Type B pancreatic cell (in vitro differentiated cells): Measurements from ENCODE around the gene AK1. TPM values are rescaled to one million over a fixed set of nuclear protein-coding genes. Genes with fewer than 3 reads are reported as not detected.
"Not testable (repeated sequence)": the region's sequence is repeated elsewhere in the genome, so short reads cannot be mapped to it uniquely, and the experiment has no call there.

Experiments used
- DNase-seq: peaks from one replicate; pipeline ENCODE4 v3.0.0; 2021; ENCODE audit warnings: mixed read lengths; ENCODE audit not compliant: unreplicated experiment; ENCODE audit errors: extremely low spot score
- H3K27ac Mint-ChIP-seq: 2 replicates; pipeline ENCODE4 v1.8.0; 2021; ENCODE audit warnings: mild to moderate bottlenecking, mixed read lengths
- H3K27me3 Mint-ChIP-seq: 2 replicates; pipeline ENCODE4 v1.8.0; 2021; ENCODE audit warnings: mixed read lengths
- H3K36me3 Mint-ChIP-seq: 2 replicates; pipeline ENCODE4 v1.8.0; 2021; ENCODE audit warnings: mixed read lengths
- H3K4me1 Mint-ChIP-seq: one replicate; pipeline ENCODE4 v1.8.0; 2021; ENCODE audit warnings: mixed read lengths; ENCODE audit not compliant: unreplicated experiment
- H3K4me3 Mint-ChIP-seq: 2 replicates; pipeline ENCODE4 v1.8.0; 2021; ENCODE audit warnings: mild to moderate bottlenecking, mixed read lengths
- H3K9me3 Mint-ChIP-seq: 2 replicates; pipeline ENCODE4 v1.8.0; 2021; ENCODE audit warnings: mixed read lengths
- total RNA-seq: library from RNA; stranded (reverse); gene quantifications from 2 replicates; pipeline ENCODE4 v1.2.1, GENCODE V29; 2021; ENCODE audit warnings: low replicate concordance
- TF ChIP-seq, protein P1 (sequence below): fragments of 200-600 bp; sonication (generic); conservative IDR thresholded peaks from 2 replicates; pipeline ENCODE4 v1.5.0; 2021; ENCODE audit warnings: antibody characterized with exemption, mild to moderate bottlenecking

Gene AK1
- total RNA-seq, 1 donor from 2014 or later = 59.8 TPM

DNA sequence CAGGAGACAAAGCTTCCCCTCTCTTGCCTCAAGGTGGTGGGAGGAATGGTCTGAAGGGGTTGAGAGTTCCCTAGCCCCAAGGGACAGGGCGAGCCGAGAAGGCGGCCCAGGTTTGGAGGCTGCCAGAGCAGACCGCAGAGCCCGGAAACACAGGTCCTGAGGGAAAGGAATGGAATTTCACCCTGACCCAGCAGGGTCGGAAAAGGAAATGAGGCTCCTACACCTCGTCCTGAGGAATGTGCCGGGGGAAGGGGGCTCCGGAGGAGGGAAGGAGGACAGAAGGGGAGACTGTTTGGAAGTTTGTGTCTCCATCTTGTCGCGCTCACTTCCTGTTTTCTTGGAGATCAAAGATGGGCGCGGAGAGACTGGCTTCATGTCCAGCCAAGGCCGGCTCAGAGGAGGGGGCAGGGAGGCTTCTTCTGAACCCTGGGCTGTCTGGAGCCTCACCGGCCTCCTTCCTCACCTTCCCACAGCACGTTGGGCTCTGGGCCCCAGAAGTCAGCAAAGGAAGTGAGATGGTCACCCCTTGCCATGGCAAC, 32.6 kb downstream of the AK1 start:
- H3K9me3 Mint-ChIP-seq = peaks cover 12% of the 10 kb centered on the region
- DNase-seq = no peak
- TF ChIP-seq, protein P1, sequence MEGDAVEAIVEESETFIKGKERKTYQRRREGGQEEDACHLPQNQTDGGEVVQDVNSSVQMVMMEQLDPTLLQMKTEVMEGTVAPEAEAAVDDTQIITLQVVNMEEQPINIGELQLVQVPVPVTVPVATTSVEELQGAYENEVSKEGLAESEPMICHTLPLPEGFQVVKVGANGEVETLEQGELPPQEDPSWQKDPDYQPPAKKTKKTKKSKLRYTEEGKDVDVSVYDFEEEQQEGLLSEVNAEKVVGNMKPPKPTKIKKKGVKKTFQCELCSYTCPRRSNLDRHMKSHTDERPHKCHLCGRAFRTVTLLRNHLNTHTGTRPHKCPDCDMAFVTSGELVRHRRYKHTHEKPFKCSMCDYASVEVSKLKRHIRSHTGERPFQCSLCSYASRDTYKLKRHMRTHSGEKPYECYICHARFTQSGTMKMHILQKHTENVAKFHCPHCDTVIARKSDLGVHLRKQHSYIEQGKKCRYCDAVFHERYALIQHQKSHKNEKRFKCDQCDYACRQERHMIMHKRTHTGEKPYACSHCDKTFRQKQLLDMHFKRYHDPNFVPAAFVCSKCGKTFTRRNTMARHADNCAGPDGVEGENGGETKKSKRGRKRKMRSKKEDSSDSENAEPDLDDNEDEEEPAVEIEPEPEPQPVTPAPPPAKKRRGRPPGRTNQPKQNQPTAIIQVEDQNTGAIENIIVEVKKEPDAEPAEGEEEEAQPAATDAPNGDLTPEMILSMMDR = no peak
- H3K4me1 Mint-ChIP-seq = peaks cover 6% of the 10 kb centered on the region
- H3K27me3 Mint-ChIP-seq = no peaks in the 10 kb centered on the region
- no peak overlapping the region for H3K4me3 Mint-ChIP-seq
- H3K27ac Mint-ChIP-seq = no peak overlapping the region
- no peaks in the 10 kb centered on the region for H3K36me3 Mint-ChIP-seq

- Mint-ChIP-seq H3K4me3 (no peak overlapping the region), H3K27ac (no peak overlapping the region), H3K27me3 (no peaks in the 10 kb centered on the region), H3K4me1 (peaks cover 14% of the 10 kb centered on the region), H3K9me3 (no peaks in the 10 kb centered on the region), H3K36me3 (no peaks in the 10 kb centered on the region)
- TF ChIP-seq, protein P1 = no peak
- DNase-seq = no peak
Measured at GRCh38 chr9:127841087-127841835, 36.2 kb downstream of the AK1 start.

DNA sequence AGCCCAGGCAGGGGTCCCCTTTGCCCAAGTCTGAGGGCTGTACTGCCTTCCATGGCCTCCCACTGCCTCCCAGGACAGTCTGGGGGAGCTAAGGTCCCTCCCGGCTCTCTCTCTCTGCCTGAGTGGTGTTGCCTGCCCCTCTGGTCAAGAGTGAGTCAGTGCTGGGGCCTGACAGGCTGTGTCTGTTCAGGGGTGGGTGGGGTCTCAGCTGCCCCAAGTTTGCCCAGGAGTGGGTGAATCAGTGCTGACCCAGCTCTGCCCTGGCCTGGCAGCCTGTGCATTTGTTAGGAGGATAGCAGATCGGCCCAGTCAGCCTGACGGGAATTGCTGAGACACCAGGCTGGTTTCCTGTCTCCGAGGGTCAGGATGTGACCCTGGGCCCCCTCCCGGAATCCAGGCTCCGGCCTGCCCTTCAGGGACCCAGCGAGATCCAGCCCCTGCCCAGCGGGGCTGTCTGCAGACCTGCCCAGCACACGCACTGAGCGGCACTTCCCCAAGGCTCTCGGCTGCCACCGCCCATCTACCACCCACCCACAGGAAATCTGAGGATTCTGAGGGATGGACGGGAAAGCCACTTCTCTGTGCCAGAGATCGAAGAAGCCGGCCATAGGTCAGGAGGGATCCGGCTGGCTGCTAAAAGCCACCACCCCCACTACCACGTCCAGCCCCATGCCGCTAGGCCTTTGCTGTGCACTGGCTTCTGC, 38.9 kb downstream of the AK1 start:
- Mint-ChIP-seq H3K27me3 (no peaks in the 10 kb centered on the region), H3K4me3 (no peak overlapping the region), H3K4me1 (peaks cover 17% of the 10 kb centered on the region)

DNA sequence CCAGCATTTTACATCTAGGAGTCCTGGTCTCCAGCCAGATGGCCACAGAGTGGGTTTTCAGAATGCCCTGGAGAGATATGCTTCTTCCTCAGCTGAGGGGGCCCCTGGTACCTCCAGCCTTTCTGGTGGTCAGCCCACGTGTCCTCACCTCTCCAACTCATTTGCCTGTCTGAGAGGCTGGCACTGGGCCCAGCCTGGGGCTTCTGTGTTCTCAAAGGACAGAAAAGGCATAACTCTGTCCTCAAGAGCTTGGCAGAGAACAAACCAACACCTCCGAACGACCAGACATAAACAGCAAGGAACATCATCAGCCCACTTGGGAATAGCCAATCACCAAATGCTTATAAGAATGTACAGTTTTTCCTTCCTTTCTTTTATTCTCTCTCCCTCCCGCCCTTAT, 40.1 kb downstream of the AK1 start:
- peaks cover 18% of the 10 kb centered on the region for H3K4me1 Mint-ChIP-seq
- TF ChIP-seq, protein P1 = no peak
- no peaks in the 10 kb centered on the region for H3K9me3 Mint-ChIP-seq
- no peaks in the 10 kb centered on the region for H3K36me3 Mint-ChIP-seq
- DNase-seq = no peak
- no peak overlapping the region for H3K4me3 Mint-ChIP-seq
- no peak overlapping the region for H3K27ac Mint-ChIP-seq
- H3K27me3 Mint-ChIP-seq = no peaks in the 10 kb centered on the region

More for the DNA sequence above, 38.9 kb downstream of the AK1 start:
- no peaks in the 10 kb centered on the region for H3K36me3 Mint-ChIP-seq
- H3K9me3 Mint-ChIP-seq = no peaks in the 10 kb centered on the region
- no peak for DNase-seq
- no peak overlapping the region for H3K27ac Mint-ChIP-seq
- TF ChIP-seq, protein P1 = no peak

- not testable (repeated sequence) for H3K9me3 Mint-ChIP-seq, H3K27ac Mint-ChIP-seq, H3K4me3 Mint-ChIP-seq, DNase-seq, H3K27me3 Mint-ChIP-seq, H3K36me3 Mint-ChIP-seq
- H3K4me1 Mint-ChIP-seq = peaks cover 18% of the 10 kb centered on the region
Measured at GRCh38 chr9:127836561-127836960, 40.9 kb downstream of the AK1 start.

DNA sequence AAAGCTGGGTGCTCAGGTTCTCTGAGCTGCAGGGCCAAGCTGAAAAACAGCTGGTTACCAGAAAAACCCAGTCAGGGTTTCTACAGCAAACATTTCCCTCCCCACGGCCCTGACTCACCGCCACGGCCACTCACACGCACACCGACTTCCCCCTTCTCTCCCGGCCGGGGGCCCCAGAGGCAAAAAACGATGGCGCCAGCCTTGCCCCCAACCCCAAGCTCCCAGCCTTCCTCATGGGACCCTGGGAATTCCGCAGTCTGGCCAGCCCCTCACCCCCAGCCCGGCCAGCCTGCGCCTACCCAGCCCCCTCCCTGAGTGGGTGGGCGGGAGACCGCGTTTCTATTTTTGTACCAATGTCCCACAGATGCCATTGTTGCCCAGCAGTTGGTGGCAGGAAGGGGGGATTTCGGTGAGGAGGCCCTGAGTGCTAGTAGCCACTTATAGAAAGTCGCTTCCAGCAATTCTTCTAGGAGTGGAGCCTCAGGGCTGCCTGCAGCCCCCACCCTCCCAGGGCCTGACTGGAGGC, 41.4 kb downstream of the AK1 start:
- no peak for DNase-seq
- Mint-ChIP-seq H3K36me3 (no peaks in the 10 kb centered on the region), H3K9me3 (no peaks in the 10 kb centered on the region), H3K4me3 (no peak overlapping the region), H3K27me3 (no peaks in the 10 kb centered on the region), H3K4me1 (peaks cover 18% of the 10 kb centered on the region), H3K27ac (no peak overlapping the region)
- TF ChIP-seq, protein P1 = no peak
